Activated naive CD8-positive, alpha-beta T cell treated with anti-CD3 and anti-CD28 coated beads, Interleukin-2, amount 50 U/mL, for 24 hours (primary cell): ENCODE data around the gene MOSMO.
"Not testable (repeated sequence)": the region's sequence is repeated elsewhere in the genome, so short reads cannot be mapped to it uniquely, and the experiment has no call there.

ENCODE experiments used
- ATAC-seq: fragments of 150-1000 bp; cut with Tn5 transposase; one replicate; pipeline ENCODE4 v1.10.0; 2021
- DNase-seq: peaks from one replicate; pipeline ENCODE4 v3.0.0; 2021
- H3K27ac Mint-ChIP-seq: one replicate; pipeline ENCODE4 v1.8.0; 2021; ENCODE audit warnings: mild to moderate bottlenecking, mixed read lengths
- H3K27me3 Mint-ChIP-seq: one replicate; pipeline ENCODE4 v1.8.0; 2021; ENCODE audit warnings: mixed read lengths
- H3K36me3 Mint-ChIP-seq: one replicate; pipeline ENCODE4 v1.8.0; 2021; ENCODE audit warnings: low read depth, mixed read lengths
- H3K4me1 Mint-ChIP-seq: one replicate; pipeline ENCODE4 v1.8.0; 2021; ENCODE audit warnings: mixed read lengths
- H3K4me3 Mint-ChIP-seq: one replicate; pipeline ENCODE4 v1.8.0; 2021; ENCODE audit warnings: mild to moderate bottlenecking, moderate library complexity, mixed read lengths
- H3K9me3 Mint-ChIP-seq: one replicate; pipeline ENCODE4 v1.8.0; 2021; ENCODE audit warnings: mixed read lengths

Gene MOSMO

DNA sequence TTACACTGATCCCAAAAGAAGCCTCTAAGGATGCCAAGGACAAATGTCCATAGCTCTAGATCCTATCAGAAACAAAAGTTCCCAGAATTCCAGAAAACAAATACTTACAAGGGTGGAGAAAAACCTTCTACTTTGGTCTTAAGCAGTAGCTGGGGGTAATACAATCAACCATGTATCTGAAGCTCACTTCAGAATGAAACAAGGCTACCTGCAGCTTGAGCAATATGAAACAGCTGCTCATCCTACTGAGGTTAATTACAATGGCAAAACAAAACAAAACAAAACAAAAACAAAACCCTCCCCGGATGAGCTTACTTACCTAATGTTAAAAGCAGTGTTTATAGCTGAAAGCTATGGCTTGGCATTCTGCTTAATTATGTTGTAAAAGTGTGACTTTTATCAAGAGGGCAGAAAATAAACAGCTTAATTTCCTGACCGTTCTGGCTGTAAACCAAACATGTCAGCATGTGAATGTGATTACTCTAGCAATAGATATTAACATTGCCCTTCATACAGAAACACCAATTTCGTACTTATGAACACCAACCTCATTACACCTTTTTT lies 17.4 kb upstream of the MOSMO start:
- H3K27me3 Mint-ChIP-seq: no peaks in the 10 kb centered on the region
- H3K4me1 Mint-ChIP-seq: peaks cover 8% of the 10 kb centered on the region
- H3K36me3 Mint-ChIP-seq: peaks cover 11% of the 10 kb centered on the region
- no peaks in the 10 kb centered on the region for H3K9me3 Mint-ChIP-seq
- H3K4me3 Mint-ChIP-seq: no peak overlapping the region
- ATAC-seq (no peak), DNase-seq (no peak)
- no peak overlapping the region for H3K27ac Mint-ChIP-seq

DNA sequence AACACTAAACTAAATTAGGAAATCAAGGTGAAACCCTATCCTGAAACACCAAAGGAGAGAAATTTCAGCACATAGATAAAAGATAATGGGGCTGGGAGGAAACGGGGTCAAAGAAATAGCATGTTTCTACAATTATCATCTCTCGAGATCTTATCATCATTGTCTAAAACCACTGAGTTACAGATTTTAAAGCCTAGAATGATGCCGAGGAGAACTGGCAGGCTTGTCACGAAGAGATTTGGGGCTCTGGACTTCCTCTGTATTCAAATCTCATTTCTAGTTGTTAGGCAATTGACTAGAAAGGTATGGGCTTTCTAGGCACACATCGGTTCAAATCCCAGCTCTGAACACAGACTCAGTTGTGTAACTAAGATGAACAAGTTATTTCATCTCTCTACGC lies 16.3 kb upstream of the MOSMO start:
- no peak overlapping the region for H3K27ac Mint-ChIP-seq
- peaks cover 3% of the 10 kb centered on the region for H3K36me3 Mint-ChIP-seq
- peaks cover 8% of the 10 kb centered on the region for H3K4me1 Mint-ChIP-seq
- no peaks in the 10 kb centered on the region for H3K27me3 Mint-ChIP-seq
- no peaks in the 10 kb centered on the region for H3K9me3 Mint-ChIP-seq
- ATAC-seq (no peak), DNase-seq (no peak)
- no peak overlapping the region for H3K4me3 Mint-ChIP-seq

DNA sequence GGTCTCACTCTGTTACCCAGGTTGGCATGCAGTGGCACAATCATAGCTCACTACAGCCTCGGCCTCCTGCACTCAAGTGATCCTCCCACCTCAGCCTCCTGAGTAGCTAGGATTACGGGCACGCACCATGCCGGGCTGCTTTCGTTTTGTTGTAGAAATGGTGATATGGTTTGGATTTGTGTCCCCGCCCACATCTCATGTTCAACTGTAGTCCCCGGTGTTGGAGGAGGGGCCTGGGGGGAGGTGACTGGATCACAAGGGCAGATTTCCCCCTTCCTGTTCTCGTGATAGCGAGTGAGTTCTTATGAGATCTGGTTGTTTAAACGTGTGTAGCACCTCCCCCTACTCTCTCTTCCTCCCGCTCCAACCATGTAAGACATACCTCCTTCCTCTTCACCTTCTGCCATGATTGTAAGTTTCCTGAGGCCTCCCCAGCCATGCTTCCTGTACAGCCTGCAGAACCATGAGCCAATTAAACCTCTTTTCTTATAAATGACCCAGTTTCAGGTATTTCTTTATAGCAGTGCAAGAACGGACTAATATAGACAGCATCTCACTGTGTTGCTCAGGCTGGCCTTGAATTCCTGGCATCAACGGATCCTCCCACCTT lies 12.9 kb upstream of the MOSMO start:
- no peak overlapping the region for H3K4me3 Mint-ChIP-seq
- H3K9me3 Mint-ChIP-seq: no peaks in the 10 kb centered on the region
- DNase-seq (no peak), ATAC-seq (no peak)
- H3K4me1 Mint-ChIP-seq: peaks cover 6% of the 10 kb centered on the region
- H3K36me3 Mint-ChIP-seq: no peaks in the 10 kb centered on the region
- no peaks in the 10 kb centered on the region for H3K27me3 Mint-ChIP-seq
- H3K27ac Mint-ChIP-seq: no peak overlapping the region

DNA sequence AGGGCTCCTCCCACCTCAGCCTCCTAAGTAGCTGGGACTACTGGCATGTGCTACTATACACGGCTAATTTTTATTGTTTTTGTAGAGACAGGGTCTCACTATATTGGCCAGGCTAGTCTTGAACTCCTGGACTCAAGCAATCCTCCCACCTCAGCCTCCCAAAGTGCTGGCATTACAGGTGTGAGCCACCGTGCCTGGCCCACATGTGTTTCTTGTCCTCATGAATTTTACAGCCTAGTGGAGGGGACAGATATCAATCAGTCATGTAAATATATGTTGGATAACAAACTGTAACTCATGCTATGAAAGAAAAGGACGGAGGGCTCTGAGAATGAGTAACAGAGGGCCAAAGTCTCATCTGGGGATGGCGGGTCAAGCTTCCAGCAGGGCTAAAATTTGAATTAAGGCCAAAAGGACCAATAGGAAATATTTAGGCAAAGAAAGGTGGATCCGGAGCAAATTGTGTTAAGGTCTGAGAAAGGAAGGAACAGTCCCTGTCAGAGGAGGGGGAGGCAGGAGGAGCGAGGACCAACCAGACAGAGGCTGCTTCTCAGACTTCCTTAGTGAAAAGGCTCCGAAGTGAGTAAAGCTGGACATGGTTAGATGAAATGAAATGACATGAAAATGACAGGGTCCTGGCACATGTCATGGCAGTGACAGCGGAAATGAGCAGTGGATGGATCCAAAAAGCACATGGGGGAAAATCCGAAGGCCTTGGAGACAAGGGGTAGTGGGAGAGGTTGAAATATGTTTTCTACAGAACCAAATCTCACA lies 10.8 kb upstream of the MOSMO start:
- Mint-ChIP-seq H3K4me1 (peaks cover 11% of the 10 kb centered on the region), H3K9me3 (no peaks in the 10 kb centered on the region), H3K27me3 (no peaks in the 10 kb centered on the region), H3K36me3 (no peaks in the 10 kb centered on the region), H3K4me3 (no peak overlapping the region), H3K27ac (no peak overlapping the region)
- ATAC-seq (no peak), DNase-seq (no peak)

DNA sequence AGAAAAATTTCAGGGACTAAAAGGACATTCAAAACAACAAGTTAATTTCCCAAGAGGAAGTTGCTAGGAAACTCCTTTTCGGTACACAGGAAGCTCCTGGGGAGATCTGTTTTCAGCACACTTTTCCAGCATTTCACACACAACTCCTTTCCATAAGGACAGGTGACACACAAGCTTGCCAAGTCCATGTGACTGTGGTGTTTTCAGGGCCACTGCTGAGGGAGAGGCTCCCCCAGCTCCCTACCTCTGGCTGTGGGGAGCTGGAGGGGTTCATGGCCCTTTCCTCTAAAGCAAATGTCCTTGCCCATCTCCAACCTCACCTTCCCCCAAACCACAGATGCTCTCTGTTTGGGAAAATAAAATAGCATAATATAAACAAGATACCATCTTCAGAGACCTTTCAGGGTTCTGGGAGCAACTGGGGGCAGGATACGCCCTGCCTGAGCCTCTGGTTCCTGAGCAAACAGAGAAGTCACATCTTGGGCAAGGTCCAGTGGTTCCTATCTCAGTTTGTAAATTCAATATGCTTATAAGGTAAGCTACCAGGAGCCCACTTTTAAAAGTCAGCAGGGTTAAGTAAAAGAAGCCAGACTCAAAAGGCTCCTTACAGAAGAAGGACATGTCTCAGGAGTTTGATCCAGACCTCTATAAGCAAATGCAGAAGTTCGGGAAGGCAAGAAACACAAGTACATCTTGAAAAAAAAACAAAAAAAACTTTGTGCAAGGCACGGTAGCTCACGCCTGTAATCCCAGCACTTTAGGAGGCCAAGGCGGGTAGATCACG lies 10.0 kb upstream of the MOSMO start:
- no peaks in the 10 kb centered on the region for H3K9me3 Mint-ChIP-seq
- ATAC-seq: no peak
- DNase-seq: no peak
- H3K4me3 Mint-ChIP-seq: no peak overlapping the region
- no peaks in the 10 kb centered on the region for H3K27me3 Mint-ChIP-seq
- H3K36me3 Mint-ChIP-seq: no peaks in the 10 kb centered on the region
- peaks cover 10% of the 10 kb centered on the region for H3K4me1 Mint-ChIP-seq
- H3K27ac Mint-ChIP-seq: no peak overlapping the region

DNA sequence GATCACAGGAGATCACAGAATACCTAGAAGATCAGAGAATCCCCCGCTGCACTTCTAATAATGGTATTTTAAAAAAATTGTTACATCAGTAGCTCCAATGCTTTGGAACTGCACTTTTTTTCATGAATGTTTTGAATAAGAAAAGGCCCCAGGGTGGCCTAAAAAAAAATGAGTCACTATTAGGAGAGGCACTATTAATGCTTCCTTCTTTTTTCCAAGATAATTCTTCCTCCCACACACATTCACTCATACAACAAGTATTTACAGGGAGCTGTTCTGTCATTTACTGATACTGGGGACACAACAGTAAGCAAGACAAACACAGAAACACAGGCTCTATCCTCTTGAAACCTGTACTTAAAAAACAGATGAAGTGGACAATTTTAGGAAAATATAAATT lies 6.3 kb upstream of the MOSMO start:
- H3K4me3 Mint-ChIP-seq: no peak overlapping the region
- no peaks in the 10 kb centered on the region for H3K27me3 Mint-ChIP-seq
- H3K36me3 Mint-ChIP-seq: no peaks in the 10 kb centered on the region
- no peaks in the 10 kb centered on the region for H3K9me3 Mint-ChIP-seq
- DNase-seq (no peak), ATAC-seq (no peak)
- no peak overlapping the region for H3K27ac Mint-ChIP-seq
- H3K4me1 Mint-ChIP-seq: peaks cover 10% of the 10 kb centered on the region

DNA sequence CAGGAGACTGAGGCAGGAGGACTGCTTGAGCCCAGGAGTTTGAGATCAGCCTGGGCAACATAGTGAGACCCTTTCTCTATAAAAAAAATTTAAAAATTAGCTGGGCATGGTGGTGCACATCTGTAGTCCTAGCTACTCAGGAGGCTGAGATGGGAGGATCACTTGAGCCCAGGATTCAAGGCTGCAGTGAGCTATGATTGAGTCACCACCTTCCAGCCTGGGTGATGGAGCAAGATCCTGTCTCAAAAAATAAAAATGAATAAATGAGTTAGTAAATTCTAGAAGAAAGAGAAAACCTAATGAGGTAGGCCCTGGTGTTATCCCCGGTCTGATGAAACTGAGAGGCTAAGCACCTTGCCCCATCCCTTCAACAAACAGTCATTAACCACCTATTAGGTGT lies 5.9 kb upstream of the MOSMO start:
- H3K4me3 Mint-ChIP-seq, H3K27me3 Mint-ChIP-seq, H3K36me3 Mint-ChIP-seq, H3K27ac Mint-ChIP-seq, H3K9me3 Mint-ChIP-seq, ATAC-seq, DNase-seq: not testable (repeated sequence)
- peaks cover 14% of the 10 kb centered on the region for H3K4me1 Mint-ChIP-seq

DNA sequence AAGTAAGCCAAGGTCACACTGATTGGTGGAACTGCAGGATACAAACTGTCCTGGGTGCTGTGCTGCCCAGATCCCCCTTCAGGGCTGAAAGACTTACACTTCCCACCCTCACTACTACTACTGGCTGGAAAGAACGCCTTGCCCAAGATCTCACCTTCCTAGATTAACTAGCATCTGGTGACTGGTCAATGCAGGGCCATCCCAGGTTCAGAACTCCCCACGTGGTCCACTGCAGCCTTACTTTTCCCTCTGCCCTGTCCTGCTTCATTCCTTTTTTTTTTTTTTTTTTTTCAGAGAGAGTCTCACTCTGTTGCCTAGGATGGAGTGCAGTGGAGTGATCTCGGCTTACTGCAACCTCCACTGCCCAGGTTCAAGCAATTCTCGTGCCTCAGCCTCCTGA lies 4.7 kb upstream of the MOSMO start:
- peaks cover 19% of the 10 kb centered on the region for H3K4me1 Mint-ChIP-seq
- no peaks in the 10 kb centered on the region for H3K27me3 Mint-ChIP-seq
- DNase-seq (no peak), ATAC-seq (no peak)
- H3K4me3 Mint-ChIP-seq: no peak overlapping the region
- H3K27ac Mint-ChIP-seq: no peak overlapping the region
- no peaks in the 10 kb centered on the region for H3K9me3 Mint-ChIP-seq
- no peaks in the 10 kb centered on the region for H3K36me3 Mint-ChIP-seq

DNA sequence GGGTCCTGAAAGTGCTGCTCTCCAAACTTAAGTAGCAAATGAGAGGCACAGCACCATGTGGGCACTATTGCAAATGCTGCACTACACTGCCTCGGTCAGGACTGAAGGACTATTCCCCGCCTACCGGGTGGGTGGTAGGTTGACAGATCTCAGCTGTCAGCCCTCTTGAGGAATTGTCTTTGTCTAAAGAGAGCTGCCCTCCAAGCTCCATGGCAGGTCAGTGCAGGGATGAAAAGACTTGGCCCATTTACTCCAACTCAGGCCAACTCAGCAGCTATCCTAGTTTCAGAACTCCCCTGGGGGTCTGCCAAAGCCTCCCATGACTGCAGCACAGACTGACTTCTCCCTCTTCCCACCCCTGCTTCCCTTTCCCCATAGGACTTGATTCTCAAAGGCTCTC lies 3.6 kb upstream of the MOSMO start:
- H3K36me3 Mint-ChIP-seq: no peaks in the 10 kb centered on the region
- no peak for ATAC-seq
- H3K4me3 Mint-ChIP-seq: no peak overlapping the region
- peaks cover 22% of the 10 kb centered on the region for H3K4me1 Mint-ChIP-seq
- DNase-seq: no peak
- no peak overlapping the region for H3K27ac Mint-ChIP-seq
- H3K9me3 Mint-ChIP-seq: no peaks in the 10 kb centered on the region
- H3K27me3 Mint-ChIP-seq: no peaks in the 10 kb centered on the region

DNA sequence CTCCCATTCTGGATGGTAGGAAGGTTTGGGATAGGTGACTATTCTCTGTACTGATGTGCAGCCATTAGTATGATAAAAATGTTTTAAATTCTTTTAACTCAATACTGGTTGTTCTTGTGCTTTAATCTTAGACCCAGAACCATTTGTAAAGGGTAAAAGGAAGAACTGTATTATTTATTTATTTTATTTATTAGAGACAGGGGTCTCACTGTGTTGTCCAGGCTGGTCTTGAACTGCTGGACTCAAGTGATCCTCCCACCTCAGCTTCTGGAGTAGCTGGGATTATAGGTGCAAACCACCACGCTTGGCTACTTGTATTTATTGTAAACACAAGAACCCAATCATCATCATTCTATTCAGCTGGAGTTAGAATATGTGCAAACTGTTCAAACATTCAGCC lies 2.2 kb upstream of the MOSMO start:
- no peak overlapping the region for H3K27ac Mint-ChIP-seq

DNA sequence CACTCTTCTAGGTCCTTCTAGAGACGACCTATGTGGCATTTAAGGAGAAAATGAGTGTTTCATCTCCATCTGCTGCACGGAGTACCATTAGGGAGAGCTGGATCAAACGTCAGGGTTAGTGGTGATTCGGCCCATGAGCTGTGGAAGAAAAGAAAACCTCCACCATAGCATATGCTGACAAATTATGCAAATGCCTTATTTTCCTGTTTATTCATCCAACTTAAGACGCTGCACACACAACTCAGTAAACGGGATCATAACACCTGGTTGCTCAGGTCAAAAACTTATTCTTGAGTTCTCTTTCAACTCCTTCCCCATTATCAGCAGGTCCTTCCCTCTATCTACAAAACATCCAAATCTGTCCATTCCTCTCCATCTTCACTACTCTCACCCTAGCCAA lies 1.3 kb upstream of the MOSMO start:
- Mint-ChIP-seq H3K36me3 (peaks cover 3% of the 10 kb centered on the region), H3K4me1 (peaks cover 35% of the 10 kb centered on the region), H3K27ac (peak overlapping the region; percentile 73), H3K4me3 (peak overlapping the region; percentile 84), H3K27me3 (no peaks in the 10 kb centered on the region), H3K9me3 (no peaks in the 10 kb centered on the region)
- ATAC-seq (no peak), DNase-seq (no peak)

More for the DNA sequence above, 2.2 kb upstream of the MOSMO start:
- Mint-ChIP-seq H3K4me3 (no peak overlapping the region), H3K9me3 (no peaks in the 10 kb centered on the region), H3K4me1 (peaks cover 33% of the 10 kb centered on the region), H3K27me3 (no peaks in the 10 kb centered on the region), H3K36me3 (peaks cover 3% of the 10 kb centered on the region)
- DNase-seq (no peak), ATAC-seq (no peak)

DNA sequence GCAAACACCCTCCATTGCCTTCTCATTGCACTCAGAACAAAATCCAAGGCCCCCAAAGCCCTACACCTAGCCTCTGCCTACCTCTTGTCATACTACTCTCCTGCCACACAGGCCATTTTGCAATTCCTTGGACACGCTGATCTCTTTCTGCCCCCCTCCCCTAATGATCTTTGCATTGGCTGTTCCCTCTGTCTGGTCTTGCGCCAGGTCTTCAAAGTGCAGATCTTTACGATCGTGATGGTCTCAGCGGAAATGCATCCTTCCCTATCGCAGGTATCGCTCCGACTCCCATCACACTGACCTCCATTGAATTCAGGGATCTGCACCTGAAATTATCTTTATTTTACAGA lies 777 bp upstream of the MOSMO start:
- DNase-seq (no peak), ATAC-seq (no peak)
- peak overlapping the region; percentile 73 for H3K27ac Mint-ChIP-seq
- H3K36me3 Mint-ChIP-seq: peaks cover 3% of the 10 kb centered on the region
- no peaks in the 10 kb centered on the region for H3K9me3 Mint-ChIP-seq
- H3K4me3 Mint-ChIP-seq: peak overlapping the region; percentile 84
- no peaks in the 10 kb centered on the region for H3K27me3 Mint-ChIP-seq
- peaks cover 40% of the 10 kb centered on the region for H3K4me1 Mint-ChIP-seq

DNA sequence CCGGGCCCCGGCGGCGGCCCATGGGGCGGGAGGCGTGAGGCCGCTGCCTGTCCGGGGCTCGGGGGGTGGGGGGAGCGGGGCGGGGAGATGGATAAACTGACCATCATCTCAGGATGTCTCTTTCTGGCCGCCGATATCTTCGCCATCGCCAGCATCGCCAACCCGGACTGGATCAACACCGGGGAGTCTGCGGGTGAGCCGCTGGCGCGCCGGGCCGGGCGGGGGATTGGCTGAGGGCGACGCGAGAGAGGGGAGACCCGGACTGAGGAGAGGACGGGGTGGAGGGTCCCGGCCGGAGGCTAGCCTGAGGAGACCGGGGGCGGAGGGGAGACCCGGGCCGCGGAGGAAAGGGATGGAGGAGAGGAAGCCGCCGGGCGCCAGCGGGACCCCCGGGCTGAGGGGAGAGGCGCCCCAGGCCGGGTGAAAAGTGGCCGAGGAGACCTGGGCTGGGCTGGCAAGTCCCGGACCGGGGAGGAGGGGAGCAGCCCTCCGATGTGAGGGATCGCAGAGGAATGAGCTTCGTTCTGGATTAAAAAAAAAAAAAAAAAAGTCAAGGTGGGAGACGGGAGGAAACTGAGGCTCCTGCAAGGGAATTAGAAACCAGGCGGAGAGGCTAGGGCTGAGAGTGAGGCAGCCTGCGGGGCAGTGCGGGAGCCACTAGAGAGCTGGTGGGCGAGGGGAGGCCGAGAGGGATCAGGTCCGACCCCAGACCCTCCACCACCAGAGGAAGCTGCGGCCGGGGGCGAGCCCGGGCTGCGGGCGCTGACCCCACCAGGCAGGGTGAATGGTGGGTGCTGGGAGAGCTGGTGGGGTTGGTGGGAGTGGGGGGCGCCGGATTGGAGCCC lies 526 bp downstream of the MOSMO start:
- ATAC-seq (peak; percentile 39), DNase-seq (peak; percentile 44)
- peaks cover 53% of the 10 kb centered on the region for H3K4me1 Mint-ChIP-seq
- H3K27me3 Mint-ChIP-seq: no peaks in the 10 kb centered on the region
- peaks cover 3% of the 10 kb centered on the region for H3K36me3 Mint-ChIP-seq
- peak overlapping the region; percentile 87 for H3K4me3 Mint-ChIP-seq
- H3K9me3 Mint-ChIP-seq: no peaks in the 10 kb centered on the region
- peak overlapping the region; percentile 62 for H3K27ac Mint-ChIP-seq

DNA sequence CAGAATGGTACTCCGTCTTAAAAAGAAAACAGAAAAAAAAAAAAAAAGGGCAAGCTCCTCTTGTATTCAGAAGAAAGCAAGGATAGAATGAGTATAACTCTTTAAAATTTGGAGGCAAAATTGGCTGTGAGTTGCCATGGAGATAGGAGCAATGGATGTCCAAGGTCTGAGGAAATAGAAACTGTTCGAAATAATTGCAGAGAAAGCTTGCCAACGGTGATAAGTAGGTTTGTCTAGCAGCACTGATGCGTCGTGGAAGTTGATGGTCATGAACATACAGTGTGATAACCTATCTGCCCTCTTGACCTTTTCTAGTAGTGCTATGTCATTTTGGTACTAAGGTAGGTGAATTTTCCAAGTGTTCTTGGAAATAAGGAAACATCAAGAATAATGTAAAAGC lies 3.0 kb downstream of the MOSMO start:
- DNase-seq (no peak), ATAC-seq (no peak)
- H3K9me3 Mint-ChIP-seq: no peaks in the 10 kb centered on the region
- H3K27ac Mint-ChIP-seq: no peak overlapping the region
- no peaks in the 10 kb centered on the region for H3K27me3 Mint-ChIP-seq
- no peak overlapping the region for H3K4me3 Mint-ChIP-seq
- H3K36me3 Mint-ChIP-seq: peaks cover 3% of the 10 kb centered on the region
- H3K4me1 Mint-ChIP-seq: peaks cover 70% of the 10 kb centered on the region
